ENCODE results near the gene ZNF699.
"Not testable (repeated sequence)": the region's sequence is repeated elsewhere in the genome, so short reads cannot be mapped to it uniquely, and the experiment has no call there.

Gene ZNF699

GRCh38 chr19:9289231-9289884 is 20.3 kb downstream of the ZNF699 start:
- no peak for DNase-seq (ENCODE audit: low read depth)

- DNase-seq (ENCODE audit: low read depth) = not testable (repeated sequence)
Measured at GRCh38 chr19:9283485-9283884, 26.2 kb downstream of the ZNF699 start.

- no peak for DNase-seq (ENCODE audit: low read depth)
Measured at GRCh38 chr19:9251236-9251635, 58.4 kb downstream of the ZNF699 start.

GRCh38 chr19:9250630-9251029 is 59.0 kb downstream of the ZNF699 start, which contains the start of gene OR7E24:
OR7E24 (plus strand) TSS chr19:9250930; CDS start chr19:9251044, 114 bp downstream.
- no peak for DNase-seq (ENCODE audit: low read depth)
